Naive thymus-derived CD4-positive, alpha-beta T cell (primary cell): ENCODE results near the gene KCNK16. TPM values are rescaled to one million over a fixed set of nuclear protein-coding genes. Genes with fewer than 3 reads are reported as not detected.

ENCODE experiments used
- ATAC-seq: fragments of 150-1000 bp; cut with Tn5 transposase; 2 replicates; pipeline ENCODE4 v1.10.0; 2021; ENCODE audit warnings: mild to moderate bottlenecking, moderate library complexity
- CTCF ChIA-PET: fragments of 350-600 bp; sonication (Branson Sonifier 250); formaldehyde crosslinking; loops from one replicate; lab custom pipeline; 2021; ENCODE audit warnings: antibody characterized with exemption; lab: Charles Lee
- POLR2A ChIA-PET: fragments of 350-600 bp; sonication (Branson Sonifier 250); formaldehyde crosslinking; loops from one replicate; lab custom pipeline; 2021; ENCODE audit warnings: antibody characterized with exemption, inconsistent platforms; lab: Charles Lee
- DNase-seq, 9 donors: peaks; one replicate each; pipeline versions ENCODE4 v3.0.0 to v3.0.0-alpha.2; 2020 to 2022; ENCODE audit warnings: mixed read lengths in 1 of 9
- H3K27ac ChIP-seq: one replicate; pipeline ENCODE4 v1.7.0; 2013; ENCODE audit warnings: mild to moderate bottlenecking, low read depth, low read length, moderate library complexity
- H3K27me3 ChIP-seq, 2 donors: one replicate each; pipeline ENCODE4 v1.7.0; 2013; ENCODE audit warnings: low read length in 2 of 2, mild to moderate bottlenecking in 2 of 2, moderate library complexity in 2 of 2; ENCODE audit not compliant: control insufficient read depth in 2 of 2, insufficient read depth in 2 of 2
- H3K36me3 ChIP-seq, 3 experiments: 1 replicate in 2 of 3; 2 replicates in 1 of 3; pipeline ENCODE4 v1.7.0; 2013; ENCODE audit warnings: low read length in 3 of 3, mild to moderate bottlenecking in 3 of 3, moderate library complexity in 1 of 3; ENCODE audit not compliant: insufficient read depth in 3 of 3, control insufficient read depth in 2 of 3
- H3K4me1 ChIP-seq, 2 donors: one replicate each; pipeline ENCODE4 v1.7.0; 2013; ENCODE audit warnings: low read length in 2 of 2, mild to moderate bottlenecking in 2 of 2, moderate library complexity in 1 of 2; ENCODE audit not compliant: control insufficient read depth in 2 of 2, insufficient read depth in 2 of 2
- H3K4me3 ChIP-seq: 2 replicates; pipeline ENCODE4 v1.7.0; 2013; ENCODE audit warnings: mild to moderate bottlenecking, low read length
- H3K9me3 ChIP-seq, 3 experiments: 1 replicate in 2 of 3; 2 replicates in 1 of 3; pipeline ENCODE4 v1.7.0; 2013; ENCODE audit warnings: low read length in 3 of 3; ENCODE audit not compliant: control insufficient read depth in 2 of 3
- H3K27ac Mint-ChIP-seq, 9 donors: one replicate each; pipeline ENCODE4 v1.8.0; 2020 to 2022; ENCODE audit warnings: mixed read lengths in 9 of 9, mild to moderate bottlenecking in 8 of 9, moderate library complexity in 5 of 9, inconsistent platforms in 2 of 9
- H3K27me3 Mint-ChIP-seq, 5 donors: one replicate each; pipeline ENCODE4 v1.8.0; 2021 to 2022; ENCODE audit warnings: mixed read lengths in 5 of 5, mild to moderate bottlenecking in 1 of 5
- H3K36me3 Mint-ChIP-seq, 5 donors: one replicate each; pipeline ENCODE4 v1.8.0; 2020 to 2022; ENCODE audit warnings: mixed read lengths in 5 of 5, mild to moderate bottlenecking in 3 of 5, inconsistent platforms in 1 of 5
- H3K4me1 Mint-ChIP-seq, 7 donors: one replicate each; pipeline ENCODE4 v1.8.0; 2020 to 2022; ENCODE audit warnings: mixed read lengths in 7 of 7, mild to moderate bottlenecking in 3 of 7, inconsistent platforms in 1 of 7
- H3K4me3 Mint-ChIP-seq, 10 donors: one replicate each; pipeline ENCODE4 v1.8.0; 2020 to 2022; ENCODE audit warnings: mild to moderate bottlenecking in 10 of 10, mixed read lengths in 10 of 10, moderate library complexity in 6 of 10, inconsistent platforms in 2 of 10
- H3K9me3 Mint-ChIP-seq, 11 donors: one replicate each; pipeline ENCODE4 v1.8.0; 2020 to 2022; ENCODE audit warnings: mixed read lengths in 11 of 11, mild to moderate bottlenecking in 4 of 11, inconsistent platforms in 1 of 11, moderate library complexity in 1 of 11
- intact Hi-C, 2 donors: fragments of 100-400 bp; cut with micrococcal nuclease; formaldehyde crosslinking; loops; one replicate each; pipeline ENCODE4 v1.15.1; 2023
- polyA plus RNA-seq, 2 donors: library from polyadenylated mRNA; unstranded; fragments of 300-500 nt; fragmentation: Illumina TruSeq; gene quantifications; one replicate each; pipeline ENCODE4 v1.2.3, GENCODE V29; 2021
- total RNA-seq, 6 experiments: library from RNA in 5 of 6; stranded (reverse) in 5 of 6; gene quantifications; 1 replicate in 5 of 6; 2 replicates in 1 of 6; pipeline ENCODE4 v1.2.3 and lab custom pipeline; 2021 to 2026

KCNK16 gene
- total and polyA plus RNA-seq, 7 experiments from 2014 or later: not detected

DNA sequence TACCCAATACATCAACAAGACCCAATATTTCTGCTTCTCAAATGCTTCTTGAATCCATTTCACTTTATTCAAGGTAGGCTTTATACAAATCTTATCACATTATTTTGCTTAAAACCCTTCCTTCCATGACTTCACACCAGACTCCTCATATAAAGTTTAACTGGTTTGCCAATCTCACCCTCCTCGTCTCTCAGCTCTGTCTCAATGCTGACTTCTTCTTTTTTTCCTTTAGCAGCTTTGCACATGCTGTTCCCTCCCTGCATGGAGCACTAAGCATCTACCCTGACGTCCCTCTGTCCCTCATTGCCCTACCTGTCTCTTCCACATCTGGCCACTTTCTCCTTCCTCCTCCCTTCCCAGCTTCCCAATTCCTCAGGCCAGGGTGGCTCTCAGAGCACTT, 39.7 kb downstream of the KCNK16 start:
- H3K9me3 Mint-ChIP-seq: no peaks in the 10 kb centered on the region
- Histone ChIP-seq H3K36me3 (no peaks in the 10 kb centered on the region), H3K4me1 (no peaks in the 10 kb centered on the region), H3K9me3 (no peaks in the 10 kb centered on the region), H3K27ac (no peak overlapping the region), H3K27me3 (no peaks in the 10 kb centered on the region), H3K4me3 (no peak overlapping the region)
- DNase-seq: no peak
- H3K36me3 Mint-ChIP-seq: no peaks in the 10 kb centered on the region
- peak overlapping the region in 1 of 9 donors; percentile 12 for H3K27ac Mint-ChIP-seq
- ChIA-PET POLR2A (no interaction called here), CTCF (no interaction called here)
- peaks cover 0 to 3% (median 0%) of the 10 kb centered on the region in 7 donors for H3K4me1 Mint-ChIP-seq
- H3K27me3 Mint-ChIP-seq: peaks cover 0 to 11% (median 3%) of the 10 kb centered on the region in 5 donors
- intact Hi-C loops: no loop called here
- H3K4me3 Mint-ChIP-seq: no peak overlapping the region
- no peak for ATAC-seq

- H3K4me1 ChIP-seq: no peaks in the 10 kb centered on the region
- no peak overlapping the region for H3K4me3 Mint-ChIP-seq
- H3K27ac Mint-ChIP-seq: no peak overlapping the region
- no peak for DNase-seq
- ChIA-PET POLR2A (no interaction called here), CTCF (no interaction called here)
- H3K9me3 Mint-ChIP-seq: no peaks in the 10 kb centered on the region
- no peaks in the 10 kb centered on the region for H3K36me3 ChIP-seq
- H3K36me3 Mint-ChIP-seq: no peaks in the 10 kb centered on the region
- intact Hi-C loops: no loop called here
- peaks cover 0 to 3% (median 0%) of the 10 kb centered on the region in 7 donors for H3K4me1 Mint-ChIP-seq
- no peak for ATAC-seq
- peaks cover 0 to 11% (median 4%) of the 10 kb centered on the region in 5 donors for H3K27me3 Mint-ChIP-seq
- no peak overlapping the region for H3K4me3 ChIP-seq
- no peaks in the 10 kb centered on the region for H3K27me3 ChIP-seq
- H3K27ac ChIP-seq: no peak overlapping the region
- no peaks in the 10 kb centered on the region for H3K9me3 ChIP-seq
Measured at GRCh38 chr6:39281312-39281980, 41.1 kb downstream of the KCNK16 start.

DNA sequence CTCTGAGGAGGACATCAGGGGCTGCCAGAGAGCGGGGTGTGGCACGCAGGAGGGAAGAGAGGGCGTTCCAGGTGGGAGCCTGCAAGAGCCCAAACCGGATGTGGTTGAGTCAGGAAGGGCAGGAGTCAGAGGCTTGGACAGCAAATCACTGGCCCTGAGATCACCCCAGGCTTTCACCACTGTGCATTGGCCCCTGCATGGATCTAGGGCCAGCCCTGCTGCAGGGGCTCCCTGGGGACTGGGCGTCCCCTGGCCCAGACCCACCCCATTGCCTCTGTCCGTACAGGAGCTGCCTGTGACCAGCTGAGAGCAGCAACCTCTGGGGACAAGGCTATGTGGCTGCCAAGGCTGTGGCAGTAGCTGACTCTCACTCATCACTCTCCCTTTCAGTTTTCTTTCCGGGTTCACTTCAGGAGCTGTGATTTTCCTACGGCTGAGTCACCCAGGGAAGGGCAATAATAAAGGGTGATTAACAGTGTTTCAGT, 42.2 kb downstream of the KCNK16 start:
- intact Hi-C loops: no loop called here
- H3K27me3 ChIP-seq: no peaks in the 10 kb centered on the region
- ATAC-seq: no peak

DNA sequence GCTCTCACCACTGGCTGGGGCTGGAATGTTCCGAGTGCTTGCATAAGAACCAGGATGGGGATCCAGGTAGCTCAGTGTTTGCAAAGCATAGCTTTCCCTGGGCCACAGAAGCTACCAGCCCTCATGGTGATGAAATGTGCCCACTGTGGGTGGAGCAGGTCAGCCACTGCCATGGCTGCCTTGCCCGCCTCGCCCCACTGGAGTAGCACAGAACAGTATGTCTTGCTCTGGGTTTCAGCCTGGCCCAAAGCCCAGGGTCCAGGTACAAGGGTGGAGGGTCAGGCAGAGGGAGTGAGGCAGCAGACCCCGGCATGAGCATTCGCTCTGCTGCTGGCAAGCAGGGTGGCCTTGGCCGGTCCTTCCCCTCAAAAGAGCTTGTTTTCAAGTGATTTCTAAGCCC, 43.0 kb downstream of the KCNK16 start:
- peaks cover 0 to 3% (median 0%) of the 10 kb centered on the region in 7 donors for H3K4me1 Mint-ChIP-seq
- Histone ChIP-seq H3K4me3 (no peak overlapping the region), H3K9me3 (no peaks in the 10 kb centered on the region), H3K27me3 (no peaks in the 10 kb centered on the region), H3K36me3 (no peaks in the 10 kb centered on the region), H3K27ac (no peak overlapping the region), H3K4me1 (no peaks in the 10 kb centered on the region)
- no peak for DNase-seq
- intact Hi-C loops: no loop called here
- no peak overlapping the region for H3K27ac Mint-ChIP-seq
- no peak for ATAC-seq
- H3K4me3 Mint-ChIP-seq: no peak overlapping the region
- peaks cover 0 to 8% (median 2%) of the 10 kb centered on the region in 5 donors for H3K27me3 Mint-ChIP-seq
- H3K36me3 Mint-ChIP-seq: no peaks in the 10 kb centered on the region
- CTCF ChIA-PET: no interaction called here
- POLR2A ChIA-PET: no interaction called here
- peaks cover 0 to 1% (median 0%) of the 10 kb centered on the region in 11 donors for H3K9me3 Mint-ChIP-seq

More for the DNA sequence above, 42.2 kb downstream of the KCNK16 start:
- H3K27ac Mint-ChIP-seq: no peak overlapping the region
- peaks cover 0 to 10% (median 4%) of the 10 kb centered on the region in 5 donors for H3K27me3 Mint-ChIP-seq
- Histone ChIP-seq H3K9me3 (no peaks in the 10 kb centered on the region), H3K36me3 (no peaks in the 10 kb centered on the region), H3K4me1 (no peaks in the 10 kb centered on the region), H3K4me3 (no peak overlapping the region), H3K27ac (no peak overlapping the region)
- DNase-seq: no peak
- ChIA-PET POLR2A (no interaction called here), CTCF (no interaction called here)
- no peaks in the 10 kb centered on the region for H3K36me3 Mint-ChIP-seq
- peaks cover 0 to 1% (median 0%) of the 10 kb centered on the region in 11 donors for H3K9me3 Mint-ChIP-seq
- H3K4me3 Mint-ChIP-seq: no peak overlapping the region
- H3K4me1 Mint-ChIP-seq: peaks cover 0 to 3% (median 0%) of the 10 kb centered on the region in 7 donors

- intact Hi-C loops: no loop called here
- Mint-ChIP-seq H3K27me3 (peaks cover 0 to 8% (median 4%) of the 10 kb centered on the region in 5 donors), H3K36me3 (no peaks in the 10 kb centered on the region), H3K9me3 (peaks cover 0 to 1% (median 0%) of the 10 kb centered on the region in 11 donors), H3K4me3 (no peak overlapping the region), H3K27ac (no peak overlapping the region), H3K4me1 (peaks cover 0 to 3% (median 0%) of the 10 kb centered on the region in 7 donors)
- POLR2A ChIA-PET: no interaction called here
- DNase-seq (no peak), ATAC-seq (no peak)
- H3K4me3 ChIP-seq: no peak overlapping the region
- no peaks in the 10 kb centered on the region for H3K27me3 ChIP-seq
- CTCF ChIA-PET: no interaction called here
- no peak overlapping the region for H3K27ac ChIP-seq
- no peaks in the 10 kb centered on the region for H3K9me3 ChIP-seq
- no peaks in the 10 kb centered on the region for H3K4me1 ChIP-seq
- H3K36me3 ChIP-seq: no peaks in the 10 kb centered on the region
Measured at GRCh38 chr6:39276379-39276995, 46.0 kb downstream of the KCNK16 start.

DNA sequence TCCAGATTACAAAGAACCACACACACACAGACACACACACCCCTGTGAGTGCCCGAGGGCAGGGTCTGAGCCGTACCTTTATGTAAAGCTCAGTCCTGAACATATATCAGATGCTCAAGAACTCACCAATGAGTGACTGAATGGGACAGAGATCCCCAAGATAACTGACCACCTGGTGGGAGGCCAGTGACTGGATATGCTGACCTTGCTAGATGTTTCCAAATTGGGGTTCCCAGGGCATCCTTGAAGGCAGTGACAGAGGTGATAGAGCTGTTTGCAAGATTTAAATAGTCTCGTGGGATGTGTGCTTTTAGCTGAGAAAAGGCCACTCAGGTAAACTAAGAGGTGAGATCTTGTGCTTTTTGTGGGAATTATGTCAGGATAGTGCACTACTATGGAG, 47.6 kb downstream of the KCNK16 start:
- Histone ChIP-seq H3K4me1 (no peaks in the 10 kb centered on the region), H3K27me3 (no peaks in the 10 kb centered on the region), H3K4me3 (no peak overlapping the region), H3K36me3 (no peaks in the 10 kb centered on the region), H3K27ac (no peak overlapping the region), H3K9me3 (no peaks in the 10 kb centered on the region)
- no peak for DNase-seq
- intact Hi-C loops: no loop called here
- H3K9me3 Mint-ChIP-seq: peaks cover 0 to 1% (median 0%) of the 10 kb centered on the region in 11 donors
- ATAC-seq: no peak
- no peaks in the 10 kb centered on the region for H3K36me3 Mint-ChIP-seq
- H3K4me1 Mint-ChIP-seq: no peaks in the 10 kb centered on the region
- ChIA-PET CTCF (no interaction called here), POLR2A (no interaction called here)
- H3K4me3 Mint-ChIP-seq: no peak overlapping the region
- no peak overlapping the region for H3K27ac Mint-ChIP-seq
- H3K27me3 Mint-ChIP-seq: peaks cover 0 to 8% (median under 1%) of the 10 kb centered on the region in 5 donors
